IMR-90 (cell line): ENCODE data around the gene SCYGR6. TPM values are rescaled to one million over a fixed set of nuclear protein-coding genes. Genes with fewer than 3 reads are reported as not detected.

Experiments
- ATAC-seq: fragments of 200-7000 bp; cut with Tn5 transposase; 2 replicates; pipeline ENCODE4 v1.9.1; 2020; ENCODE audit warnings: low read depth, mild to moderate bottlenecking, moderate library complexity
- BruUV-seq: library from RNA; stranded (reverse); fragments of 400-500 nt; replicated peaks from 2 replicates; lab custom pipeline; 2021; lab: Mats Ljungman, UMichigan
- CTCF ChIA-PET: fragments of 300-600 bp; formaldehyde crosslinking; extraction: SDS; loops from one replicate; lab custom pipeline; 2021; ENCODE audit warnings: antibody characterized with exemption; lab: Yijun Ruan, JAX
- POLR2A ChIA-PET: fragments of 300-600 bp; sonication (Branson Sonifier 250); formaldehyde crosslinking; loops from one replicate; lab custom pipeline; 2022; ENCODE audit warnings: antibody characterized with exemption; ENCODE audit not compliant: unreplicated experiment; lab: Charles Lee
- DNase-seq: peaks from one replicate; pipeline ENCODE4 v3.0.0; 2013
- H2AFZ ChIP-seq: replicated peaks from 2 replicates; pipeline ENCODE3; 2013; ENCODE audit warnings: low read length, mild to moderate bottlenecking; ENCODE audit not compliant: poor library complexity
- H2AK5ac ChIP-seq: 2 replicates; pipeline ENCODE4 v1.6.1; 2013; ENCODE audit warnings: low read depth, low read length, inconsistent platforms
- H2AK9ac ChIP-seq: replicated peaks from 2 replicates; pipeline ENCODE3; 2013; ENCODE audit warnings: mild to moderate bottlenecking, low read depth, low read length, moderate library complexity; ENCODE audit not compliant: poor library complexity
- H2BK120ac ChIP-seq: 2 replicates; pipeline ENCODE4 v1.6.1; 2013; ENCODE audit warnings: low read depth, low read length, inconsistent platforms
- H2BK15ac ChIP-seq: 3 replicates; pipeline ENCODE4 v1.6.1; 2013; ENCODE audit warnings: low read depth, low read length, inconsistent platforms
- H2BK20ac ChIP-seq: 2 replicates; pipeline ENCODE4 v1.6.1; 2013; ENCODE audit warnings: low read depth, mild to moderate bottlenecking, inconsistent platforms, low read length, moderate library complexity
- H2BK5ac ChIP-seq: 2 replicates; pipeline ENCODE4 v1.6.1; 2013; ENCODE audit warnings: mild to moderate bottlenecking, low read depth, low read length, inconsistent platforms; ENCODE audit not compliant: poor library complexity, severe bottlenecking
- H3K14ac ChIP-seq: replicated peaks from 2 replicates; pipeline ENCODE4 v1.6.1; 2013; ENCODE audit warnings: low read depth, low read length, inconsistent platforms
- H3K18ac ChIP-seq: 2 replicates; pipeline ENCODE4 v1.6.1; 2013; ENCODE audit warnings: low read depth, low read length, control low read depth
- H3K23ac ChIP-seq: 2 replicates; pipeline ENCODE4 v1.6.1; 2013; ENCODE audit warnings: low read depth, low read length, inconsistent platforms
- H3K27ac ChIP-seq: 2 replicates; pipeline ENCODE4 v1.5.1; 2013; ENCODE audit warnings: mild to moderate bottlenecking, control low read depth, low read length; ENCODE audit not compliant: insufficient read depth
- H3K27me3 ChIP-seq: 2 replicates; pipeline ENCODE4 v1.6.1; 2013; ENCODE audit warnings: low read length; ENCODE audit not compliant: control insufficient read depth, insufficient read depth
- H3K36me3 ChIP-seq: 2 replicates; pipeline ENCODE4 v1.6.1; 2013; ENCODE audit warnings: low read length, mixed read lengths; ENCODE audit not compliant: control insufficient read depth, insufficient read depth
- H3K4ac ChIP-seq: 2 replicates; pipeline ENCODE4 v1.6.1; 2013; ENCODE audit warnings: low read depth, low read length, inconsistent platforms
- H3K4me1 ChIP-seq: 2 replicates; pipeline ENCODE4 v1.6.1; 2013; ENCODE audit warnings: low read length, mixed read lengths; ENCODE audit not compliant: control insufficient read depth, insufficient read depth
- H3K4me2 ChIP-seq: 2 replicates; pipeline ENCODE4 v1.6.1; 2013; ENCODE audit warnings: low read depth, mild to moderate bottlenecking, control low read depth, low read length, moderate library complexity
- H3K4me3 ChIP-seq: 2 replicates; pipeline ENCODE4 v1.5.1; 2013; ENCODE audit warnings: low read depth, mild to moderate bottlenecking, control low read depth, low read length, moderate library complexity; ENCODE audit not compliant: insufficient read depth
- H3K56ac ChIP-seq: 2 replicates; pipeline ENCODE4 v1.6.1; 2013; ENCODE audit warnings: low read length, inconsistent platforms; ENCODE audit not compliant: insufficient read depth; ENCODE audit errors: extremely low read depth
- H3K79me1 ChIP-seq, 2 experiments: 2 replicates each; pipeline ENCODE4 v1.6.1; 2013; ENCODE audit warnings: low read length in 2 of 2, inconsistent platforms in 1 of 2, low read depth in 1 of 2
- H3K9ac ChIP-seq: 2 replicates; pipeline ENCODE4 v1.6.1; 2013; ENCODE audit warnings: low read depth, low read length, control low read depth
- H3K9me1 ChIP-seq: 2 replicates; pipeline ENCODE4 v1.6.1; 2013; ENCODE audit warnings: low read length, inconsistent platforms; ENCODE audit not compliant: insufficient read depth
- H3K9me3 ChIP-seq: 2 replicates; pipeline ENCODE4 v1.6.1; 2013; ENCODE audit warnings: low read length; ENCODE audit not compliant: control insufficient read depth, insufficient read depth
- H4K20me1 ChIP-seq: 2 replicates; pipeline ENCODE4 v1.6.1; 2013; ENCODE audit warnings: low read length, inconsistent platforms; ENCODE audit not compliant: insufficient read depth
- H4K5ac ChIP-seq: 2 replicates; pipeline ENCODE4 v1.6.1; 2013; ENCODE audit warnings: mild to moderate bottlenecking, low read depth, low read length, control low read depth
- H4K8ac ChIP-seq, 2 experiments: 2 replicates each; pipeline ENCODE4 v1.6.1; 2013; ENCODE audit warnings: low read depth in 2 of 2, low read length in 2 of 2, control low read depth in 1 of 2, inconsistent platforms in 1 of 2
- H4K91ac ChIP-seq: 2 replicates; pipeline ENCODE4 v1.6.1; 2013; ENCODE audit warnings: low read depth, low read length, inconsistent platforms; ENCODE audit not compliant: insufficient read depth
- MAZ ChIP-seq: IDR thresholded peaks from 2 replicates; pipeline ENCODE4 v1.6.1; 2012; ENCODE audit warnings: low read depth, mild to moderate bottlenecking, low read length, improper control_type of control experiment, moderate library complexity, borderline replicate concordance
- POLR2A ChIP-seq: IDR thresholded peaks from 2 replicates; pipeline ENCODE4 v1.6.1; 2012; ENCODE audit warnings: mild to moderate bottlenecking, low read depth, low read length
- RAD21 ChIP-seq: IDR thresholded peaks from 2 replicates; pipeline ENCODE4 v1.6.1; 2012; ENCODE audit warnings: low read length, improper control_type of control experiment
- WGBS, 2 experiments: methylation state at CpG; one replicate each; pipeline versions ENCODE4 v1.1.5 to v1.1.7; 2013; ENCODE audit warnings: missing lambda C conversion rate in 2 of 2; ENCODE audit not compliant: insufficient read length in 1 of 2; ENCODE audit errors: extremely low coverage in 2 of 2; 5-methylcytosine and 5-hydroxymethylcytosine counted together
- dilution Hi-C: fragments of 300-500 bp; cut with HindIII; formaldehyde crosslinking; loops from one replicate; pipeline ENCODE4 v1.14.3; 2018; ENCODE audit warnings: low sequenced_read_pairs; ENCODE audit not compliant: unreplicated experiment
- in situ Hi-C: fragments of 300-500 bp; cut with MboI; formaldehyde crosslinking; loops from 3 replicates; pipeline ENCODE4 v1.14.3; 2019; ENCODE audit warnings: low sequenced_read_pairs, inconsistent platforms, mixed read lengths
- intact Hi-C: fragments of 100-400 bp; cut with micrococcal nuclease; formaldehyde crosslinking; loops from 2 replicates; pipeline ENCODE4 v1.10.0; 2022
- polyA plus RNA-seq, 3 experiments: library from polyadenylated mRNA; depleted of rRNA; stranded (reverse); fragments of >200 nt; gene quantifications; 2 replicates each; pipeline ENCODE4 v1.2.3, GENCODE V29; 2012; ENCODE audit warnings: low replicate concordance in 1 of 3
- total RNA-seq: library from RNA; depleted of rRNA; stranded (reverse); fragments of >200 nt; gene quantifications from 2 replicates; pipeline ENCODE4 v1.2.3, GENCODE V29; 2012
- TF ChIP-seq, protein P1 (sequence below): fragments of 150-350 bp; IDR thresholded peaks from 2 replicates; pipeline ENCODE4 v1.6.1; 2016; ENCODE audit warnings: low read depth, mild to moderate bottlenecking, low read length, moderate library complexity, borderline replicate concordance

Gene SCYGR6
- total and polyA plus RNA-seq, 2 of the 4 experiments (the other 2 are of a cell fraction) = not detected

DNA sequence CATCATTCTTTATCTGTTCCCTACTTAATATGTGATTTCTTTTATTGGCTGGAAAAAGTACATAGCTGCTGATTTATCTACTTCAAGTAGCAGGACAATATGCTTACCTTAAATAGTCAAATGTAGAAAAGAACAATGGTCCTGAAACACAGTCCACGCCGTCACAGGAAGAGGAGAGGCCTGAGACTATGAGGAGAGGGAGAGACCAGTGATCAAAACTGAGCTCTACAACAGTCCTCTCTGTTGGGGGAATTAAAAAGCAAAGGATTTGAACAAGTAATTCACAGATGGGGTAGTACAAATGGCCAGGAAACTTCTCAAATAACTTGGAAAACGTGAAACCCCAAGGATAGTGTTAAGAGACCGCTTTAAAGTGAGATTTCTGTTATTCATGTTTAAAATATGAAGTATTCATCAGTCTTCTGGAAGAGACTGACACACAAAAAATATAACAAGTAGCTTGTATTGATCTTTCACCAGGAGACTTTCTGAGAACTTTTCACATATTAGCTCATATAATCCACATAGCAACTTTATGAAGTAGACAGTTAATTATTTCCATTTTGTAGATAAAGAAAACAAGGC lies 41.3 kb upstream of the SCYGR6 start:
- H3K4ac ChIP-seq = no peak overlapping the region
- H2AK9ac ChIP-seq = no peak overlapping the region
- no CpG with 5 or more reads among the region's 4 CpGs for WGBS, 2 experiments
- no peak overlapping the region for H2AK5ac ChIP-seq
- H2BK120ac ChIP-seq = no peak overlapping the region
- H3K23ac ChIP-seq = no peak overlapping the region
- no peak overlapping the region for H3K4me3 ChIP-seq
- no peak for TF ChIP-seq MAZ
- TF ChIP-seq POLR2A = no peak
- TF ChIP-seq, protein P1, sequence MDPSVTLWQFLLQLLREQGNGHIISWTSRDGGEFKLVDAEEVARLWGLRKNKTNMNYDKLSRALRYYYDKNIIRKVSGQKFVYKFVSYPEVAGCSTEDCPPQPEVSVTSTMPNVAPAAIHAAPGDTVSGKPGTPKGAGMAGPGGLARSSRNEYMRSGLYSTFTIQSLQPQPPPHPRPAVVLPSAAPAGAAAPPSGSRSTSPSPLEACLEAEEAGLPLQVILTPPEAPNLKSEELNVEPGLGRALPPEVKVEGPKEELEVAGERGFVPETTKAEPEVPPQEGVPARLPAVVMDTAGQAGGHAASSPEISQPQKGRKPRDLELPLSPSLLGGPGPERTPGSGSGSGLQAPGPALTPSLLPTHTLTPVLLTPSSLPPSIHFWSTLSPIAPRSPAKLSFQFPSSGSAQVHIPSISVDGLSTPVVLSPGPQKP = no peak
- TF ChIP-seq RAD21 = no peak
- peak overlapping the region; percentile 71 for H2AFZ ChIP-seq
- no peak overlapping the region for H3K56ac ChIP-seq
- no TSS peak for BruUV-seq
- H4K5ac ChIP-seq = no peak overlapping the region
- no peaks in the 10 kb centered on the region for H3K9me3 ChIP-seq
- H2BK20ac ChIP-seq = no peak overlapping the region
- no peak overlapping the region; the same call in 1 of the 2 replicates for H4K91ac ChIP-seq
- H3K36me3 ChIP-seq = no peaks in the 10 kb centered on the region
- no peak overlapping the region for H2BK5ac ChIP-seq
- H3K4me2 ChIP-seq = no peak overlapping the region
- CTCF ChIA-PET = interaction anchor here (0.6 to 2.7 kb wide), 17 partner anchors 96 to 635 kb away, joined by 3 to 24 read pairs (median 3); no protein-coding TSS in a partner anchor
- POLR2A ChIA-PET = interaction anchor here (0.6 kb wide), 2 partner anchors 10 to 120 kb away, joined by 4 to 7 read pairs; no protein-coding TSS in a partner anchor
- dilution Hi-C loops (no loop called here), in situ Hi-C loops (loop anchor here (5.0 to 10.0 kb wide), 3 partner anchors 291 to 631 kb away; partner anchors contain the start of gene AGFG1), intact Hi-C loops (loop anchor here (1.0 to 5.0 kb wide), 7 partner anchors 108 to 636 kb away; no protein-coding TSS in a partner anchor)
- no peak overlapping the region for H2BK15ac ChIP-seq
- ATAC-seq = peak; percentile 7
- H3K4me1 ChIP-seq = no peaks in the 10 kb centered on the region
- H4K20me1 ChIP-seq = no peaks in the 10 kb centered on the region
- H3K79me1 ChIP-seq = no peaks in the 10 kb centered on the region
- H3K9ac ChIP-seq = no peak overlapping the region
- H4K8ac ChIP-seq = no peak overlapping the region
- no peak overlapping the region for H3K14ac ChIP-seq
- DNase-seq = no peak
- H3K9me1 ChIP-seq = no peaks in the 10 kb centered on the region
- no peaks in the 10 kb centered on the region for H3K27me3 ChIP-seq
- H3K18ac ChIP-seq = no peak overlapping the region
- H3K27ac ChIP-seq = no peak overlapping the region
